K562 (cell line): ENCODE data around the gene RNF126. TPM values are rescaled to one million over a fixed set of nuclear protein-coding genes. Genes with fewer than 3 reads are reported as not detected.

Experiments used
- ATAC-seq: fragments of 200-7000 bp; cut with Tn5 transposase; 3 replicates; pipeline ENCODE4 v1.9.1; 2020; ENCODE audit warnings: moderate library complexity
- BruUV-seq: library from RNA; stranded (reverse); fragments of 400-500 nt; replicated peaks from 2 replicates; lab custom pipeline; 2021; lab: Mats Ljungman, UMichigan
- CTCF ChIA-PET: fragments of 300-600 bp; formaldehyde crosslinking; extraction: SDS; loops from one replicate; lab custom pipeline; 2021; ENCODE audit warnings: low intra/inter-chr PET ratio; lab: Yijun Ruan, JAX
- POLR2A ChIA-PET: fragments of 300-600, 350-650 bp; sonication (Branson Sonifier 250); formaldehyde crosslinking; extraction: SDS; loops from one replicate; lab custom pipeline; 2021; ENCODE audit warnings: antibody characterized with exemption, inconsistent platforms; lab: Yijun Ruan, JAX
- DNase-seq, 4 experiments: peaks; one replicate each; pipeline versions ENCODE4 v3.0.0 to v3.0.0-alpha.2; 2011 to 2018; ENCODE audit warnings: low spot score in 3 of 4, mixed read lengths in 3 of 4; ENCODE audit errors: extremely low read depth in 1 of 4
- FAIRE-seq: peaks from 2 replicates; lab custom pipeline; 2011; peaks lifted over from hg19 to GRCh38; lab: Jason Lieb, UNC
- H2AFZ ChIP-seq: 2 replicates; pipeline ENCODE4 v1.6.0; 2011; ENCODE audit warnings: low read depth, low read length, control low read depth, inconsistent platforms
- H3K27ac ChIP-seq: fragments of 200-600 bp; 3 replicates; pipeline ENCODE4 v1.8.0; 2011; ENCODE audit warnings: low read depth, mild to moderate bottlenecking, control low read depth, inconsistent platforms, low read length, moderate library complexity, mixed read lengths; ENCODE audit errors: extremely low read depth
- H3K27me3 ChIP-seq, 2 experiments: fragments of 300-600 bp in 1 of 2; 2 replicates in 1 of 2; 3 replicates in 1 of 2; pipeline versions ENCODE4 v1.6.0 to v1.8.0; 2011; ENCODE audit warnings: inconsistent platforms in 2 of 2, low read length in 2 of 2, mild to moderate bottlenecking in 1 of 2, mixed read lengths in 1 of 2, moderate library complexity in 1 of 2; ENCODE audit not compliant: control insufficient read depth in 2 of 2, insufficient read depth in 2 of 2
- H3K36me3 ChIP-seq: fragments of 300-600 bp; 3 replicates; pipeline ENCODE4 v1.8.0; 2011; ENCODE audit warnings: mild to moderate bottlenecking, low read length, inconsistent platforms; ENCODE audit not compliant: control insufficient read depth, insufficient read depth
- H3K4me1 ChIP-seq, 2 experiments: fragments of 200-600 bp in 1 of 2; replicated peaks in 1 of 2; 2 replicates in 1 of 2; 3 replicates in 1 of 2; pipeline versions ENCODE4 v1.5.1 to v1.8.0; 2011; ENCODE audit warnings: inconsistent platforms in 2 of 2, low read length in 2 of 2, mild to moderate bottlenecking in 1 of 2, mixed read lengths in 1 of 2, moderate library complexity in 1 of 2; ENCODE audit not compliant: control insufficient read depth in 2 of 2, insufficient read depth in 2 of 2
- H3K4me2 ChIP-seq: 2 replicates; pipeline ENCODE4 v1.6.1; 2011; ENCODE audit warnings: low read length, control low read depth, inconsistent platforms, mixed read lengths; ENCODE audit not compliant: insufficient read depth
- H3K4me3 ChIP-seq: fragments of 200-600 bp; sonication (generic), shearing (Covaris generic); 2 replicates; pipeline ENCODE4 v1.5.1; 2016; ENCODE audit warnings: control low read depth, inconsistent platforms
- H3K79me2 ChIP-seq: fragments of 200-600 bp; 3 replicates; pipeline ENCODE4 v1.8.0; 2011; ENCODE audit warnings: low read length, inconsistent platforms; ENCODE audit not compliant: control insufficient read depth, insufficient read depth
- H3K9ac ChIP-seq, 2 experiments: 2 replicates each; pipeline versions ENCODE4 v1.6.0 to v1.6.1; 2011; ENCODE audit warnings: low read depth in 2 of 2, low read length in 2 of 2, control low read depth in 1 of 2, inconsistent platforms in 1 of 2, mild to moderate bottlenecking in 1 of 2, mixed read lengths in 1 of 2; ENCODE audit not compliant: insufficient read depth in 1 of 2
- H3K9me1 ChIP-seq: one replicate; pipeline ENCODE4 v1.6.0; 2011; ENCODE audit warnings: inconsistent platforms, mild to moderate bottlenecking, low read length, moderate library complexity; ENCODE audit not compliant: control insufficient read depth, insufficient read depth
- H3K9me3 ChIP-seq: replicated peaks from 2 replicates; pipeline ENCODE4 v1.5.1; 2011; ENCODE audit warnings: low read depth, low read length, inconsistent platforms; ENCODE audit not compliant: control insufficient read depth, insufficient read depth
- H4K20me1 ChIP-seq: replicated peaks from 2 replicates; pipeline ENCODE4 v1.6.1; 2011; ENCODE audit warnings: low read length, inconsistent platforms, mixed read lengths; ENCODE audit not compliant: control insufficient read depth, insufficient read depth
- PHF20 ChIP-seq: fragments of 450-650 bp; IDR thresholded peaks from 2 replicates; pipeline ENCODE4 v1.6.1; 2018; ENCODE audit not compliant: partially characterized antibody
- WGBS: fragments of 100-300 bp; shearing (Covaris generic); methylation state at CpG from one replicate; pipeline ENCODE4 v1.1.6; 2016; ENCODE audit warnings: low coverage, mixed read lengths; ENCODE audit not compliant: insufficient coverage; ENCODE audit errors: missing lambda C conversion rate; 5-methylcytosine and 5-hydroxymethylcytosine counted together
- in situ Hi-C: fragments of 300-500 bp; cut with MboI; formaldehyde crosslinking; loops from 4 replicates; pipeline ENCODE4 v1.15.0; 2018; ENCODE audit warnings: inconsistent platforms, mixed read lengths
- intact Hi-C: fragments of 100-400 bp; cut with micrococcal nuclease; formaldehyde crosslinking; loops from 2 replicates; pipeline ENCODE4 v1.14.2; 2022
- polyA plus RNA-seq, 8 experiments: library from polyadenylated mRNA; depleted of rRNA in 4 of 8; stranded (reverse) in 5 of 8; unstranded in 3 of 8; fragments of >200 nt; fragmentation: Nextera tagmentation in 2 of 8; fragmentation: Illumina TruSeq in 1 of 8; extraction: Ambion mirVana in 2 of 8; extraction: Trizol in 1 of 8; gene quantifications; 2 replicates each; pipeline versions ENCODE4 v1.2.1 to v1.2.3, GENCODE V29; 2011 to 2014; ENCODE audit warnings: inconsistent platforms in 1 of 8, missing spikeins in 1 of 8
- total RNA-seq, 7 experiments: library from RNA; depleted of rRNA in 6 of 7; stranded (reverse); fragments of >200 nt in 6 of 7; fragmentation: Illumina TruSeq in 2 of 7; extraction: Trizol in 2 of 7; gene quantifications; 2 replicates each; pipeline versions ENCODE4 v1.2.1 to v1.2.3, GENCODE V29; 2011 to 2021; ENCODE audit warnings: low replicate concordance in 1 of 7
- TF ChIP-seq, protein P1 (sequence below): IDR thresholded peaks from 2 replicates; pipeline ENCODE4 v1.6.1; 2012; ENCODE audit warnings: low read depth, low read length, improper control_type of control experiment, borderline replicate concordance

Gene RNF126
- total and polyA plus RNA-seq, 9 of the 15 experiments (the other 6 are each of a cell fraction or from before 2014, with no cell fraction given), result 0.27 to 101 (median 12.3) TPM

DNA sequence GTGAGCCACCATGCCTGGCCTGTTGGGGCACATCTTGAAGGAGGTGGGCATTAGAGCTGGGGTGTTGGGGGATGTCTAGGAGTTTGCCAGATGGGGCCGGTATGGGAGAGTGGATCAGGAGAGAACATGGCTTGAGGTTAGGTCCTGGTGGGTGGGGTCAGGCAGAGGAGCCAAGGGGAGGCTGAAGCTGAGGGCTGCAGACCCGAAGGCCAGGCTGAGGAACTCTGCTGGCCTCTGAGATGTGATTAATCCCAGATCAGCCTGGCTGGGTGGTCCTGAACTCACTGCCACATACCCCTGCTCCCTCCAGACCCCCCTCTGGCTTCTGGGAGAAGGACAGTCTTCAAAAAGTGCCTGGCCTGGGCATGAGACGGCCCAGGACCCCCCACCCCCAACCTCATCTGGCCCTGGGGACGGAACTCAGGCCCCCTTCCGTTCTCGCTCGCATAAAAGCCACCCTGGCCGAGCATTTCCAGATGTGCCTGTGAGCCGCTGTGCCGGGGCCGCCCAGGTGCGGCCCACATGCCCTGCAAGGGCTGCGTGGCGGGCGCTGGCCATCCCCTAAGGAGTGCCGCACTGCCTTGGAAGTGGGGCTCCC lies 15.9 kb upstream of the RNF126 start:
- intact Hi-C loops (no loop called here), in situ Hi-C loops (no loop called here)
- Histone ChIP-seq H3K9me3 (no peaks in the 10 kb centered on the region), H3K27ac (no peak overlapping the region), H3K9ac (peak overlapping the region; percentile 82 to 97; a peak in 3 of 4 replicates), H3K4me2 (peak overlapping the region; percentile 80; the same call in 1 of the 2 replicates), H3K4me3 (peak overlapping the region; percentile 94), H3K9me1 (peaks cover 10% of the 10 kb centered on the region), H2AFZ (no peak overlapping the region), H3K27me3 (no peaks in the 10 kb centered on the region; a peak in 1 of 5 replicates), H3K36me3 (no peaks in the 10 kb centered on the region), H3K79me2 (peaks cover 8% of the 10 kb centered on the region), H4K20me1 (no peaks in the 10 kb centered on the region), H3K4me1 (peaks cover 5 to 83% of the 10 kb centered on the region in 2 experiments)
- WGBS, result 91% methylated on average over 14 of the region's 16 CpGs
- FAIRE-seq, result no peak
- CTCF ChIA-PET, result interaction anchor here (0.8 kb wide), 1 partner anchor 14 kb away, joined by 3 read pairs; no protein-coding TSS in a partner anchor
- POLR2A ChIA-PET, result interaction anchor here (1.2 to 1.3 kb wide), 2 partner anchors 16 to 25 kb away, joined by 3 to 5 read pairs; partner anchors contain the start of gene RNF126
- DNase-seq, result no peak
- BruUV-seq, result no TSS peak
- ATAC-seq, result no peak
- TF ChIP-seq, protein P1, sequence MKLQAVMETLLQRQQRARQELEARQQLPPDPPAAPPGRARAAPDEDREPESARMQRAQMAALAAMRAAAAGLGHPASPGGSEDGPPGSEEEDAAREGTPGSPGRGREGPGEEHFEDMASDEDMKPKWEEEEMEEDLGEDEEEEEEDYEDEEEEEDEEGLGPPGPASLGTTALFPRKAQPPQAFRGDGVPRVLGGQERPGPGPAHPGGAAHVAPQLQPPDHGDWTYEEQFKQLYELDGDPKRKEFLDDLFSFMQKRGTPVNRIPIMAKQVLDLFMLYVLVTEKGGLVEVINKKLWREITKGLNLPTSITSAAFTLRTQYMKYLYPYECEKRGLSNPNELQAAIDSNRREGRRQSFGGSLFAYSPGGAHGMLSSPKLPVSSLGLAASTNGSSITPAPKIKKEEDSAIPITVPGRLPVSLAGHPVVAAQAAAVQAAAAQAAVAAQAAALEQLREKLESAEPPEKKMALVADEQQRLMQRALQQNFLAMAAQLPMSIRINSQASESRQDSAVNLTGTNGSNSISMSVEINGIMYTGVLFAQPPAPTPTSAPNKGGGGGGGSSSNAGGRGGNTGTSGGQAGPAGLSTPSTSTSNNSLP, result no peak
- TF ChIP-seq PHF20, result no peak
